ENCODE data around the gene GOLIM4. TPM values are rescaled to one million over a fixed set of nuclear protein-coding genes. Genes with fewer than 3 reads are reported as not detected.

GOLIM4 gene
- total RNA-seq, 2 experiments from 2014 or later = 0.28 to 0.36 TPM

GRCh38 chr3:168087539-168087938, 8.2 kb downstream of the GOLIM4 start:
- Mint-ChIP-seq H3K4me1 (ENCODE audit: low read depth) (no peaks in the 10 kb centered on the region), H3K27me3 (peaks cover 30% of the 10 kb centered on the region), H3K27ac (no peak overlapping the region), H3K9me3 (no peaks in the 10 kb centered on the region), H3K36me3 (ENCODE audit: low read depth) (no peaks in the 10 kb centered on the region), H3K4me3 (no peak overlapping the region)
- Histone ChIP-seq H3K9me3 (ENCODE audit: control insufficient read depth in 1 of 2, insufficient read depth in 1 of 2, low read length in 2 of 2) (no peaks in the 10 kb centered on the region), H3K27ac (ENCODE audit: low read depth in 1 of 2, low read length in 2 of 2) (no peak overlapping the region), H3K27me3 (ENCODE audit: control insufficient read depth in 1 of 2, insufficient read depth in 2 of 2, low read length in 2 of 2) (peaks cover 0 to 2% of the 10 kb centered on the region in 2 experiments), H3K4me3 (ENCODE audit: low read length) (no peak overlapping the region), H3K36me3 (ENCODE audit: insufficient read depth, low read length) (no peaks in the 10 kb centered on the region), H3K4me1 (ENCODE audit: insufficient read depth, low read length) (no peaks in the 10 kb centered on the region)
- CTCF ChIA-PET = no interaction called here
- no peak for ATAC-seq (ENCODE audit: poor library complexity)
- intact Hi-C loops (cut with DNase I, micrococcal nuclease) = no loop called here
- POLR2A ChIA-PET = no interaction called here
- no peak for DNase-seq
- TF ChIP-seq CTCF (IDR thresholded peaks at IDR 0.05) = no peak

- Histone ChIP-seq H3K9me3 (ENCODE audit: control insufficient read depth in 1 of 2, insufficient read depth in 1 of 2, low read length in 2 of 2) (no peaks in the 10 kb centered on the region), H3K27me3 (ENCODE audit: control insufficient read depth in 1 of 2, insufficient read depth in 2 of 2, low read length in 2 of 2) (no peaks in the 10 kb centered on the region), H3K27ac (ENCODE audit: low read depth in 1 of 2, low read length in 2 of 2) (no peak overlapping the region), H3K4me3 (ENCODE audit: low read length) (no peak overlapping the region), H3K4me1 (ENCODE audit: insufficient read depth, low read length) (no peaks in the 10 kb centered on the region), H3K36me3 (ENCODE audit: insufficient read depth, low read length) (no peaks in the 10 kb centered on the region)
- peaks cover 23% of the 10 kb centered on the region for H3K27me3 Mint-ChIP-seq
- no peak overlapping the region for H3K27ac Mint-ChIP-seq
- DNase-seq = no peak
- no peak for ATAC-seq (ENCODE audit: poor library complexity)
- H3K9me3 Mint-ChIP-seq = no peaks in the 10 kb centered on the region
- ChIA-PET POLR2A (no interaction called here), CTCF (no interaction called here)
- no peaks in the 10 kb centered on the region for H3K36me3 Mint-ChIP-seq (ENCODE audit: low read depth)
- H3K4me3 Mint-ChIP-seq = no peak overlapping the region
- intact Hi-C loops (cut with DNase I, micrococcal nuclease) = no loop called here
- H3K4me1 Mint-ChIP-seq (ENCODE audit: low read depth) = no peaks in the 10 kb centered on the region
- no peak for TF ChIP-seq CTCF (IDR thresholded peaks at IDR 0.05)
Observed at GRCh38 chr3:168086541-168087260, 9.0 kb downstream of the GOLIM4 start.

GRCh38 chr3:168085491-168086119, 10.1 kb downstream of the GOLIM4 start:
- Histone ChIP-seq H3K27ac (ENCODE audit: low read depth in 1 of 2, low read length in 2 of 2) (no peak overlapping the region), H3K4me1 (ENCODE audit: insufficient read depth, low read length) (no peaks in the 10 kb centered on the region), H3K27me3 (ENCODE audit: control insufficient read depth in 1 of 2, insufficient read depth in 2 of 2, low read length in 2 of 2) (no peaks in the 10 kb centered on the region), H3K36me3 (ENCODE audit: insufficient read depth, low read length) (no peaks in the 10 kb centered on the region), H3K4me3 (ENCODE audit: low read length) (no peak overlapping the region), H3K9me3 (ENCODE audit: control insufficient read depth in 1 of 2, insufficient read depth in 1 of 2, low read length in 2 of 2) (no peaks in the 10 kb centered on the region)
- ChIA-PET CTCF (no interaction called here), POLR2A (no interaction called here)
- no peaks in the 10 kb centered on the region for H3K9me3 Mint-ChIP-seq
- no peaks in the 10 kb centered on the region for H3K4me1 Mint-ChIP-seq (ENCODE audit: low read depth)
- no peak for TF ChIP-seq CTCF (IDR thresholded peaks at IDR 0.05)
- intact Hi-C loops (cut with DNase I, micrococcal nuclease) = no loop called here
- H3K27ac Mint-ChIP-seq = no peak overlapping the region
- peaks cover 15% of the 10 kb centered on the region for H3K27me3 Mint-ChIP-seq
- DNase-seq (no peak), ATAC-seq (ENCODE audit: poor library complexity) (no peak)
- H3K36me3 Mint-ChIP-seq (ENCODE audit: low read depth) = no peaks in the 10 kb centered on the region
- H3K4me3 Mint-ChIP-seq = no peak overlapping the region

Data from CD4-positive, alpha-beta T cell (primary cell).